ENCODE measurements around the gene SLC7A4. TPM values are rescaled to one million over a fixed set of nuclear protein-coding genes. Genes with fewer than 3 reads are reported as not detected.

Gene SLC7A4
- polyA plus RNA-seq, 1 experiment = 0.29 TPM

GRCh38 chr22:21026783-21027692 lies 5.3 kb downstream of the SLC7A4 start:
- Histone ChIP-seq H3K27me3 (ENCODE audit: control insufficient read depth, insufficient read depth, low read length) (peaks cover 4% of the 10 kb centered on the region; the same call in 1 of the 2 replicates), H3K36me3 (ENCODE audit: control insufficient read depth, insufficient read depth, low read length) (no peaks in the 10 kb centered on the region), H3K4me3 (ENCODE audit: low read depth, low read length) (no peak overlapping the region)
- POLR2A ChIA-PET = no interaction called here
- no peak for TF ChIP-seq CTCF (IDR thresholded peaks at IDR 0.05; ENCODE audit: insufficient read depth, low read depth, low read length)
- CTCF ChIA-PET = interaction anchor here (1.2 to 1.6 kb wide), 2 partner anchors 10 to 141 kb away, joined by 3 to 4 read pairs; no protein-coding TSS in a partner anchor
- DNase-seq (ENCODE audit: low read depth) = no peak

- CTCF ChIA-PET = no interaction called here
- POLR2A ChIA-PET = no interaction called here
- no peak overlapping the region for H3K4me3 ChIP-seq (ENCODE audit: low read depth, low read length)
These were observed 6.3 kb downstream of the SLC7A4 start for GRCh38 chr22:21025763-21026755.

GRCh38 chr22:21025266-21025665 lies 7.1 kb downstream of the SLC7A4 start:
- H3K27me3 ChIP-seq (ENCODE audit: control insufficient read depth, insufficient read depth, low read length) = no peaks in the 10 kb centered on the region
- ChIA-PET POLR2A (no interaction called here), CTCF (no interaction called here)
- no peaks in the 10 kb centered on the region for H3K36me3 ChIP-seq (ENCODE audit: control insufficient read depth, insufficient read depth, low read length)
- no peak for DNase-seq (ENCODE audit: low read depth)
- no peak overlapping the region for H3K4me3 ChIP-seq (ENCODE audit: low read depth, low read length)
- TF ChIP-seq CTCF (IDR thresholded peaks at IDR 0.05; ENCODE audit: insufficient read depth, low read depth, low read length) = no peak

More at GRCh38 chr22:21025763-21026755, 6.3 kb downstream of the SLC7A4 start:
- DNase-seq (ENCODE audit: low read depth) = no peak
- H3K27me3 ChIP-seq (ENCODE audit: control insufficient read depth, insufficient read depth, low read length) = 0 out of 2 replicates have a peak, but pooled peaks cover 4% of the 10 kb centered on the region
- TF ChIP-seq CTCF (IDR thresholded peaks at IDR 0.05; ENCODE audit: insufficient read depth, low read depth, low read length) = no peak
- no peaks in the 10 kb centered on the region for H3K36me3 ChIP-seq (ENCODE audit: control insufficient read depth, insufficient read depth, low read length)

GRCh38 chr22:21022955-21023614 lies 9.3 kb downstream of the SLC7A4 start:
- ChIA-PET CTCF (interaction anchor here (0.7 to 1.0 kb wide), 2 partner anchors 15 to 80 kb away, joined by 3 to 4 read pairs; no protein-coding TSS in a partner anchor), POLR2A (no interaction called here)
- no peak for DNase-seq (ENCODE audit: low read depth)
- Histone ChIP-seq H3K36me3 (ENCODE audit: control insufficient read depth, insufficient read depth, low read length) (no peaks in the 10 kb centered on the region), H3K27me3 (ENCODE audit: control insufficient read depth, insufficient read depth, low read length) (no peaks in the 10 kb centered on the region), H3K4me3 (ENCODE audit: low read depth, low read length) (no peak overlapping the region)
- no peak for TF ChIP-seq CTCF (IDR thresholded peaks at IDR 0.05; ENCODE audit: insufficient read depth, low read depth, low read length)
